ENCODE data around the gene TMEM174.

The TMEM174 gene

GRCh38 chr5:73222173-73222572 lies 49.2 kb downstream of the TMEM174 start:
- no peak for DNase-seq (ENCODE audit: low read depth, low spot score)

All from iPS DF 19.7 (cell line).